A673 (cell line): ENCODE results near the gene SLC16A5. TPM values are rescaled to one million over a fixed set of nuclear protein-coding genes. Genes with fewer than 3 reads are reported as not detected.

Source experiments
- BruUV-seq: library from RNA; stranded (reverse); fragments of 400-500 nt; replicated peaks from 2 replicates; lab custom pipeline; 2021; lab: Mats Ljungman, UMichigan
- CTCF ChIA-PET: fragments of 300-600 bp; sonication (Branson Sonifier 250); formaldehyde crosslinking; loops from one replicate; lab custom pipeline; 2022; ENCODE audit warnings: antibody characterized with exemption; lab: Charles Lee
- POLR2A ChIA-PET: fragments of 300-600 bp; sonication (Branson Sonifier 250); formaldehyde crosslinking; loops from one replicate; lab custom pipeline; 2022; ENCODE audit warnings: antibody characterized with exemption; ENCODE audit not compliant: low non-redundant PET; lab: Charles Lee
- DNase-seq: peaks from one replicate; pipeline ENCODE4 v3.0.0-alpha.2; 2015; ENCODE audit warnings: low spot score
- H3K27ac ChIP-seq: fragments of 200-600 bp; sonication (generic); 2 replicates; pipeline ENCODE4 v1.5.1; 2016; ENCODE audit warnings: mixed run types, low read depth, mild to moderate bottlenecking, mixed read lengths, antibody characterized with exemption, low read length; ENCODE audit not compliant: poor library complexity, severe bottlenecking
- H3K27me3 ChIP-seq: fragments of 200-600 bp; sonication (generic); replicated peaks from 2 replicates; pipeline ENCODE4 v1.6.1; 2017; ENCODE audit warnings: mixed run types, low read depth, mild to moderate bottlenecking, mixed read lengths, antibody characterized with exemption, low read length; ENCODE audit not compliant: insufficient read depth, poor library complexity
- H3K36me3 ChIP-seq: fragments of 200-600 bp; sonication (generic); 2 replicates; pipeline ENCODE4 v1.6.1; 2016; ENCODE audit warnings: mixed run types, mild to moderate bottlenecking, mixed read lengths, antibody characterized with exemption, low read length; ENCODE audit not compliant: insufficient read depth, poor library complexity, severe bottlenecking
- H3K4me1 ChIP-seq: fragments of 200-600 bp; sonication (generic); 2 replicates; pipeline ENCODE4 v1.6.1; 2017; ENCODE audit warnings: mixed run types, mild to moderate bottlenecking, mixed read lengths, antibody characterized with exemption, low read length; ENCODE audit not compliant: insufficient read depth, poor library complexity, severe bottlenecking
- H3K4me3 ChIP-seq: fragments of 200-600 bp; sonication (generic); 2 replicates; pipeline ENCODE4 v1.5.1; 2016; ENCODE audit warnings: low read depth, mixed run types, mild to moderate bottlenecking, mixed read lengths, low read length; ENCODE audit not compliant: poor library complexity, severe bottlenecking
- H3K9me3 ChIP-seq: fragments of 200-600 bp; sonication (generic); 2 replicates; pipeline ENCODE4 v1.6.1; 2016; ENCODE audit warnings: mixed run types, low read depth, mild to moderate bottlenecking, mixed read lengths, antibody characterized with exemption, low read length; ENCODE audit not compliant: poor library complexity, severe bottlenecking
- EZH2 ChIP-seq: fragments of 200-600 bp; sonication (generic); IDR thresholded peaks from 2 replicates; pipeline ENCODE4 v1.6.1; 2017; ENCODE audit warnings: borderline replicate concordance, low read depth, mild to moderate bottlenecking, mixed read lengths, antibody characterized with exemption, low read length; ENCODE audit not compliant: poor library complexity, severe bottlenecking
- intact Hi-C: fragments of 100-400 bp; cut with micrococcal nuclease; formaldehyde crosslinking; loops from one replicate; pipeline ENCODE4 v1.10.0; 2022; ENCODE audit not compliant: unreplicated experiment
- total RNA-seq: library from RNA; stranded (reverse); gene quantifications from 2 replicates; pipeline ENCODE4 v1.2.3, GENCODE V29; 2021
- TF ChIP-seq, protein P1 (sequence below): fragments of 300-800, 200-600 bp; sonication (generic); conservative IDR thresholded peaks from 2 replicates; pipeline ENCODE4 v1.5.1; 2017; ENCODE audit warnings: low read depth, mild to moderate bottlenecking, antibody characterized with exemption, low read length, moderate library complexity, mixed read lengths

Gene SLC16A5
- total RNA-seq, 1 experiment from 2014 or later: 0.80 TPM

DNA sequence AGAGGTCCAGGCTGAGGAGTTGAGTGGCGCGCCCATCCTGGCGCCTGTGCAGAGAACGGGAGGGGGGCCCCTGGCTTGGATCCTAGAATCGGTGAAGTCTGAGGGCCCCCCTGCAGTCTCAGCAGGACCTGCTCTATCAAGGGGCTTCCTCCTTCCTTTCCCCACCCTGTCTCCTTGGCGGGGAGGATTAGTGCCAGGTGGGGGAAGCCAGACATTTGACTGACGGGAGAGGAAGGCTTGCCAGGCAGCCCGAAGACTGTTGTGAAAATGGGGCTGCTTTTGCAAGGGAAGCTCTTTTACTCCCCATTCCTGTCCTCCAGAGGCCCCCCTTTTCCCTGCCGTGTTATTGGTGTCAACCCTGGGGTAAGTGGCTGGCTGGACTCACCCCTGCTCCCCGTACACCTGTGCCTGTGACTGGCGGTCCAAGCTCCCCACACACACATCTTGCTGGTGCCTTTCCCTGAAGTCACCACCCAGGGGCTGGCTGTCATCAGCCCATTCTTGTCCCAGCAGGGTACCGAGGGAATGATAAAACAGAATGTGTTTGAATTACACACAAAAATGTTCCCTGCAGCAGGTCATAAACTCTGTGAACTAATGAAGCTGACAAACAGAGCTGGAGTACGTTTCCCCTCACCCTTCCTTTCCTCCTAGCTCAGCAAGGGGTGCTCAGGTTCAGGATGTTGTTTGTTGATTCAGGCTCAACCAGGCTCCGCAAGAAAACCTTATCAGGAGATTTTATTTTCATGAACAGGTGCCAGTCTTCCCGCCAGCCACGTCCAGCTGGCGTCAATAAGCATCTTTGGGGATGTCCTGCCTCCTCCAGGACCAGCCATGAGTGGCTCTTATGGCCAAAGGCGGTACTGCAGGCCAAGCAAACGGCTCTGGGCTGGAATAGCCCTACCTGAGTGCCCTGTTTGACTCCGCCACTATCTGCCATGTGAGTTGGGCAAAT is 17.6 kb downstream of the SLC16A5 start:
- no peak overlapping the region for H3K27ac ChIP-seq
- peak; percentile 45 for DNase-seq
- no peaks in the 10 kb centered on the region for H3K9me3 ChIP-seq
- ChIA-PET POLR2A (no interaction called here), CTCF (interaction anchor here (0.6 to 3.4 kb wide), 2 partner anchors 9 to 336 kb away, joined by 3 to 11 read pairs; no protein-coding TSS in a partner anchor)
- no peaks in the 10 kb centered on the region for H3K36me3 ChIP-seq
- no peak overlapping the region for H3K4me3 ChIP-seq
- TF ChIP-seq, protein P1, sequence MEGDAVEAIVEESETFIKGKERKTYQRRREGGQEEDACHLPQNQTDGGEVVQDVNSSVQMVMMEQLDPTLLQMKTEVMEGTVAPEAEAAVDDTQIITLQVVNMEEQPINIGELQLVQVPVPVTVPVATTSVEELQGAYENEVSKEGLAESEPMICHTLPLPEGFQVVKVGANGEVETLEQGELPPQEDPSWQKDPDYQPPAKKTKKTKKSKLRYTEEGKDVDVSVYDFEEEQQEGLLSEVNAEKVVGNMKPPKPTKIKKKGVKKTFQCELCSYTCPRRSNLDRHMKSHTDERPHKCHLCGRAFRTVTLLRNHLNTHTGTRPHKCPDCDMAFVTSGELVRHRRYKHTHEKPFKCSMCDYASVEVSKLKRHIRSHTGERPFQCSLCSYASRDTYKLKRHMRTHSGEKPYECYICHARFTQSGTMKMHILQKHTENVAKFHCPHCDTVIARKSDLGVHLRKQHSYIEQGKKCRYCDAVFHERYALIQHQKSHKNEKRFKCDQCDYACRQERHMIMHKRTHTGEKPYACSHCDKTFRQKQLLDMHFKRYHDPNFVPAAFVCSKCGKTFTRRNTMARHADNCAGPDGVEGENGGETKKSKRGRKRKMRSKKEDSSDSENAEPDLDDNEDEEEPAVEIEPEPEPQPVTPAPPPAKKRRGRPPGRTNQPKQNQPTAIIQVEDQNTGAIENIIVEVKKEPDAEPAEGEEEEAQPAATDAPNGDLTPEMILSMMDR: peak; percentile 63
- no peak for TF ChIP-seq EZH2
- no peaks in the 10 kb centered on the region for H3K27me3 ChIP-seq
- intact Hi-C loops: no loop called here
- H3K4me1 ChIP-seq: peaks cover 10% of the 10 kb centered on the region
- no TSS peak for BruUV-seq

DNA sequence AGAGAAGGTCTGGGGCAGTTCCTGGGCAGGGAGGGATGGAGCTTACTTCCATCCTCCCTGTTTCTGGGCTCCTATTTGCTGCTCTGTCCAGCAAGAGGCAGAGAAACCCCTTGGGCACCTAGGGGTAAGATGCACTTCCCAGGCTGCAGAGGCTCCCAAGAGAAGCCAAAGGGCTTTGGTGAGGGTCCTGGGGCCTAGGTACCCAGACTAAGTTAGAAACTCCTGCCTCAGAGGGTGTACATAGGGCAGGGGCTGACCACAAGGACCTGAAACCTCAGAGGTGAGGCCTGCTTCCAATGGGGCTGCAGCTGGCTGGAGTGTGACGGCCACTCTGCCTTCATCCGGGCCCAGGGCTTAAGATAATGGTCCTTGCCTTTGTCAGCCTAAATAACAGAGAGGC is 20.4 kb downstream of the SLC16A5 start:
- no peaks in the 10 kb centered on the region for H3K9me3 ChIP-seq
- H3K4me1 ChIP-seq: peaks cover 10% of the 10 kb centered on the region
- no peaks in the 10 kb centered on the region for H3K27me3 ChIP-seq
- POLR2A ChIA-PET: no interaction called here
- intact Hi-C loops: no loop called here
- H3K27ac ChIP-seq: no peak overlapping the region
- CTCF ChIA-PET: no interaction called here
- TF ChIP-seq, protein P1: no peak
- TF ChIP-seq EZH2: no peak
- no peaks in the 10 kb centered on the region for H3K36me3 ChIP-seq
- no peak overlapping the region for H3K4me3 ChIP-seq
- BruUV-seq: no TSS peak
- DNase-seq: no peak

DNA sequence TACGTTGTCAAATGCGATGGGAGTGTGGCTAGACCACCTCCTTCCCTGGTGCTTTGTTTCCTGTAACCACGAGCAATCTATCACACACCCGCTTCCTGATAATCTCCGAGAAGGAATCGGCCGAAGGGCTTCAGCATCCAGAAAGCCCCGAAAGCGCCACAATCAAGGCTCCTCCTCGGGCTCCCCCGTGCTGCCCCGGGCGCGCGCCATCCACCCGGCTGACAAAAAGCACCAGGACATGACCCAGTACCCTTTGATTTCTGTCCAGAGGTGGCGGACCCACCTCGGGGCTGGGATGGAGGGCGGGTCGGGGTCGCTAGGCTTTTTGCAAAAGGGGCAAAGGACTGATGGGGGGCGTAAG is 21.3 kb downstream of the SLC16A5 start:
- no peaks in the 10 kb centered on the region for H3K9me3 ChIP-seq
- peak overlapping the region; percentile 74 for H3K4me3 ChIP-seq
- intact Hi-C loops: no loop called here
- TF ChIP-seq, protein P1: no peak
- no peak for TF ChIP-seq EZH2
- H3K36me3 ChIP-seq: no peaks in the 10 kb centered on the region
- ChIA-PET POLR2A (no interaction called here), CTCF (interaction anchor here (0.9 kb wide), 1 partner anchor 132 kb away, joined by 3 read pairs; no protein-coding TSS in a partner anchor)
- BruUV-seq: no TSS peak
- peaks cover 10% of the 10 kb centered on the region for H3K4me1 ChIP-seq
- H3K27me3 ChIP-seq: no peaks in the 10 kb centered on the region
- no peak for DNase-seq
- H3K27ac ChIP-seq: no peak overlapping the region
